Measurements from ENCODE around the gene EEF1AKMT1.

The EEF1AKMT1 gene

GRCh38 chr13:20720499-20720898 lies 53.3 kb downstream of the EEF1AKMT1 start:
- in situ Hi-C loops (cut with HindIII; ENCODE audit: low sequenced_read_pairs) = loop anchor here (25.0 kb wide), 1 partner anchor 533 kb away; the partner anchor contains the start of gene GJB2

- in situ Hi-C loops (cut with HindIII; ENCODE audit: low sequenced_read_pairs) = loop anchor here (5.0 to 25.0 kb wide), 3 partner anchors 43 to 532 kb away; partner anchors contain the start of gene GJB2
Observed at GRCh38 chr13:20719783-20720182, 54.0 kb downstream of the EEF1AKMT1 start.

GRCh38 chr13:20718958-20719566 lies 54.7 kb downstream of the EEF1AKMT1 start:
- in situ Hi-C loops (cut with HindIII; ENCODE audit: low sequenced_read_pairs) = loop anchor here (5.0 to 25.0 kb wide), 3 partner anchors 43 to 532 kb away; partner anchors contain the start of gene GJB2

GRCh38 chr13:20717581-20718542 lies 55.9 kb downstream of the EEF1AKMT1 start:
- in situ Hi-C loops (cut with HindIII; ENCODE audit: low sequenced_read_pairs) = loop anchor here (5.0 to 25.0 kb wide), 3 partner anchors 44 to 531 kb away; partner anchors contain the start of gene GJB2

GRCh38 chr13:20716951-20717350 lies 56.8 kb downstream of the EEF1AKMT1 start:
- in situ Hi-C loops (cut with HindIII; ENCODE audit: low sequenced_read_pairs) = loop anchor here (5.0 to 25.0 kb wide), 3 partner anchors 45 to 530 kb away; partner anchors contain the start of gene GJB2

- in situ Hi-C loops (cut with HindIII; ENCODE audit: low sequenced_read_pairs) = loop anchor here (5.0 to 25.0 kb wide), 3 partner anchors 47 to 528 kb away; partner anchors contain the start of gene GJB2
Observed at GRCh38 chr13:20715330-20715712, 58.4 kb downstream of the EEF1AKMT1 start.

DNA sequence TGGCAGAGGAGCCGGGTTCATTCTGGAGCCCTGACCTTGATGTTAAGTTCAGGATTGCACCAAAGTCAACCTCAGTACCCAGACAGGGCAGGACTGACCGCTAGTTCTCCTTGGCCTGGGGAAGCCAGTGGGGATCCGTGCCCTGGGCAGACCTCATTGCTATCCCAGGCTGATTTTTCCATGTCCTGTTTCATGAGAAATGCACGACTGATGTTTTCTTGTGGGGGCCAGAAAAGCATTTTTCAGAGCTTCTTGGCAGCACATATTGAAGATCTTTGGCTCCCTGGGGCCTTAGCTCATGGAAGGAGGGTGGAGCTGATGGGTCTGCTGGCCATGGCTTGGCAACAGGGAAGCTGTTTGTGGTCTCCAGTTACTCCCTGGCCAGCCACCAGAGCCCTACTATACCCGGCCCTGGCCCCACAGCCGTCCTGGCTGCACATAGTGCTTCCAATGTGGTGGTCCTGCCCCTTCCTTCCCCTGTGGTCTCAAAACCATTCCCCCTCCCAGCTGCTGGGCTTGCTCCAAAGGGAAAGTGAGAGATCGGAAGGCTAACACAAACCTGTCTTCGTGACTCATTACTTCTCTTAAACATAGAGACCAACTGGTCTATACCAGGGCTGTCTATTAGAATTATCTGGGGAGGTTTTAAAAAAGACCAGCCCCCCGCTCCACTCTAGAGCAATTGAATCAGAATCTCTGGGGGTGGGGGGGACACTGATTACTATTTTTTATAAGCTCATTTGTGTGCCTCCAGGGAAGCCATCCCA lies 59.0 kb downstream of the EEF1AKMT1 start:
- in situ Hi-C loops (cut with HindIII; ENCODE audit: low sequenced_read_pairs) = loop anchor here (5.0 to 25.0 kb wide), 3 partner anchors 48 to 527 kb away; partner anchors contain the start of gene GJB2

GRCh38 chr13:20714161-20714560 lies 59.6 kb downstream of the EEF1AKMT1 start:
- in situ Hi-C loops (cut with HindIII; ENCODE audit: low sequenced_read_pairs) = loop anchor here (25.0 kb wide), 1 partner anchor 527 kb away; the partner anchor contains the start of gene GJB2

GRCh38 chr13:20713751-20714150 lies 60.0 kb downstream of the EEF1AKMT1 start:
- in situ Hi-C loops (cut with HindIII; ENCODE audit: low sequenced_read_pairs) = loop anchor here (25.0 kb wide), 1 partner anchor 526 kb away; the partner anchor contains the start of gene GJB2

- in situ Hi-C loops (cut with HindIII; ENCODE audit: low sequenced_read_pairs) = loop anchor here (25.0 kb wide), 1 partner anchor 526 kb away; the partner anchor contains the start of gene GJB2
Observed at GRCh38 chr13:20713014-20713376, 60.8 kb downstream of the EEF1AKMT1 start.

GRCh38 chr13:20711301-20712044 lies 62.3 kb downstream of the EEF1AKMT1 start:
- in situ Hi-C loops (cut with HindIII; ENCODE audit: low sequenced_read_pairs) = loop anchor here (25.0 kb wide), 1 partner anchor 524 kb away; the partner anchor contains the start of gene GJB2

DNA sequence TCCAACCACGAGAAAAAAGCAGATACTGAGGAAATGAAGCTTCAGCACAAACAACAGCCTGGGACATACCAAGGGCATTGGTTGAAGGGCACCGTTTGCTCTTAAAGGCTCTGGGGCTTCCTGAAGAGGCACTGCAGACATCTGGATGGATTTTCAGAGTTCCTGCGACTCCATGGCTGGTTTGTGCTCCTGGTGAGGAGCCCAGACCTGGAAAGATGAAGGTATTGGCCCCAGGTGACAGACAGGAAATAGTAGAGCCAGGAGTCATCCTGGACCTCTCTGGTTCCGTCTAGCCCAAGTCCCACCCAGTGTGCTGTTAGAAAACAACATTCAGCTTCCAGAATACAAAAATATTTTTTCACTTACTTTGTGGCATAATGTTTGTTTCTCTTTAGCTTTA lies 64.0 kb downstream of the EEF1AKMT1 start:
- in situ Hi-C loops (cut with HindIII; ENCODE audit: low sequenced_read_pairs) = loop anchor here (25.0 kb wide), 1 partner anchor 522 kb away; the partner anchor contains the start of gene GJB2

GRCh38 chr13:20709369-20709768 lies 64.4 kb downstream of the EEF1AKMT1 start:
- in situ Hi-C loops (cut with HindIII; ENCODE audit: low sequenced_read_pairs) = loop anchor here (25.0 kb wide), 1 partner anchor 522 kb away; the partner anchor contains the start of gene GJB2

- in situ Hi-C loops (cut with HindIII; ENCODE audit: low sequenced_read_pairs) = loop anchor here (25.0 kb wide), 1 partner anchor 521 kb away; the partner anchor contains the start of gene GJB2
Observed at GRCh38 chr13:20708216-20708615, 65.5 kb downstream of the EEF1AKMT1 start.

DNA sequence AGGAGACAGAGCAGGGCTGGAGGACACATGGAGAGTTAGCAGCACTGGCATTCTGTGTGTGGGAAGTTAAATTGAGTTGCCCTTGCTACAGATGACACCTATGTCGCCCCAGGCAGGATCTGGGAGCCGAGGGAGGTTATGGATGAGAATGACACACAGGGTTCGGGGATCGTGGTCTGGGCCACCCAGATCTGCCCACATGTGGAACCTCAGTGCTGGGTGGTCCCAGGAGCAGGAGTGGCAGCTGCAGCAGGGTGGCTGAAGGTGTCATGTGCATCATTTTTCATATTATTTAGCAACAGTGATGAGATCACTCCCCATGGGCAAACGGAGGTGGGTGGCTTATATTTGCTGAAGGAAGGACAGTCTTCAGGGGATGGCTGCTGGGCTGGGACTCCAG lies 67.1 kb downstream of the EEF1AKMT1 start:
- in situ Hi-C loops (cut with HindIII; ENCODE audit: low sequenced_read_pairs) = loop anchor here (25.0 kb wide), 1 partner anchor 519 kb away; the partner anchor contains the start of gene GJB2

DNA sequence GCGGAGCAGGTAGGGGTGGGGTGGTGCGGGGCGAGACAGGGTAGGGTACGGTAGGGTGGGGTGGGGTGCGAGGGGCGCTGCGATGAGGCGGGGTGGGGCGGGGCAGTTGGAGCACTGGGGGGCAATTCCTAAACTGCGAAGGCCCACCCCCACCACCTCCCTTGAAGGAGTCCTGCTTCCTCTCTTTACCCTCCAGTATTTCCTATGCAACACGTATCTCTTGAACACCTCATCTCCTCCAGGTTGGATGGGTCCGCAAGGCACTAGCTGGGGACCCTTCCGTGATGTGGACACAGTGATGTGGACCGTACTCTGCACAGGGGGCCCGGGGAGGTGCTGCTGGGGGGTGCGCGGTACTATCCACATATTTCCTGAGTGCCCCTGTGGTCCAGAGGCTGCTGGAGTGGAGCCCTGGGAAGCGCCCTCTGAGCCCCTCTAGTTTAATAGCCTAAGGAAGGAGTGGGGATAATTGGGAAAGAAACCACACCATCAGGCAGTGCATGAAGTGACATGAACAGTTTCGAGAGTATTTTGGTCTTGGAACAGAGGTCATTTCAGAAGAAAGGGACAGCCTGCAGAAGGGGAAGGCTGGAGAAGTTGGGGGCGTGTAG lies 69.2 kb downstream of the EEF1AKMT1 start:
- in situ Hi-C loops (cut with HindIII; ENCODE audit: low sequenced_read_pairs) = loop anchor here (25.0 kb wide), 1 partner anchor 517 kb away; the partner anchor contains the start of gene GJB2

DNA sequence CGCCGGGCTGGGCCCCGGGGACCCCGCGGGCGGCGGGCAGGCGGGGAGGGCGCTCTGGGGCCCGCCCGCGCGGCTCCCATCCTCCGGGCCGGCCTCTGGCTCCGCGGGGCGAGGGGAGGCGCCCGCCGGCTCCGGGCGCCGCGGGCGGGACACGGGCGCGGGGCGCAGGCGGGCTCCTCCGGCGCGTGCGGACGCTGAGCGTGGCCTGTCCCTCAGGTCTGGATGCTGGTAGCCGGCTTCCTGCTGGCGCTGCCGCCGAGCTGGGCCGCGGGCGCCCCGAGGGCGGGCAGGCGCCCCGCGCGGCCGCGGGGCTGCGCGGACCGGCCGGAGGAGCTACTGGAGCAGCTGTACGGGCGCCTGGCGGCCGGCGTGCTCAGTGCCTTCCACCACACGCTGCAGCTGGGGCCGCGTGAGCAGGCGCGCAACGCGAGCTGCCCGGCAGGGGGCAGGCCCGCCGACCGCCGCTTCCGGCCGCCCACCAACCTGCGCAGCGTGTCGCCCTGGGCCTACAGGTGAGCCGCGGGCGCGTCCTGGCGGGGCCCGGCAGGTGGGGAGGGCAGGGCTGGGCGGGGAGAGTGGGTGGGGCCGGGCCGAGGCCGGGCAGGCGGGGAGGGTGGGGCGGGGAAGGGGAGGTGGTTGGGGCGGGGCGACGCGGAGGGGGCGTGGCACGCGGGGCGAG lies 69.8 kb downstream of the EEF1AKMT1 start:
- in situ Hi-C loops (cut with HindIII; ENCODE audit: low sequenced_read_pairs) = loop anchor here (25.0 kb wide), 1 partner anchor 517 kb away; the partner anchor contains the start of gene GJB2

Data from endothelial cell of hepatic sinusoid (primary cell).